GM19238 (cell line): ENCODE data around the gene SGTA.

Experiments
- DNase-seq: peaks from one replicate; pipeline ENCODE4 v3.0.0; 2011; ENCODE audit warnings: low spot score; ENCODE audit not compliant: insufficient read length

Gene SGTA

GRCh38 chr19:2771786-2772674 lies 11.0 kb downstream of the SGTA start:
- no peak for DNase-seq

- no peak for DNase-seq
Measured at GRCh38 chr19:2770055-2771013, 12.7 kb downstream of the SGTA start.

- no peak for DNase-seq
Measured at GRCh38 chr19:2769218-2769617, 13.9 kb downstream of the SGTA start.

GRCh38 chr19:2768365-2769132 lies 14.5 kb downstream of the SGTA start:
- no peak for DNase-seq

- no peak for DNase-seq
Measured at GRCh38 chr19:2767688-2768087, 15.4 kb downstream of the SGTA start.

- DNase-seq, result no peak
Measured at GRCh38 chr19:2766594-2767372, 16.3 kb downstream of the SGTA start.

- DNase-seq, result no peak
Measured at GRCh38 chr19:2765376-2765775, 17.7 kb downstream of the SGTA start.

- DNase-seq, result no peak
Measured at GRCh38 chr19:2764945-2765344, 18.1 kb downstream of the SGTA start.

GRCh38 chr19:2763687-2764086 lies 19.4 kb downstream of the SGTA start:
- no peak for DNase-seq

GRCh38 chr19:2762783-2763496 lies 20.1 kb downstream of the SGTA start:
- no peak for DNase-seq

- no peak for DNase-seq
Measured at GRCh38 chr19:2761876-2762782, 20.9 kb downstream of the SGTA start.

GRCh38 chr19:2761309-2761677 lies 21.8 kb downstream of the SGTA start:
- no peak for DNase-seq

GRCh38 chr19:2759965-2760364 lies 23.1 kb downstream of the SGTA start:
- DNase-seq, result no peak

GRCh38 chr19:2759362-2759761 lies 23.7 kb downstream of the SGTA start:
- DNase-seq, result no peak

- DNase-seq, result no peak
Measured at GRCh38 chr19:2758601-2759313, 24.3 kb downstream of the SGTA start.

GRCh38 chr19:2756921-2757881 lies 25.9 kb downstream of the SGTA start:
- DNase-seq, result no peak

- no peak for DNase-seq
Measured at GRCh38 chr19:2756477-2756876, 26.6 kb downstream of the SGTA start.
